ENCODE data around the gene IQCK.

- TF ChIP-seq POLR2AphosphoS5 (IDR thresholded peaks at IDR 0.05; ENCODE audit: borderline replicate concordance, low read depth, low read length) (no peak), EZH2 (IDR thresholded peaks at IDR 0.05) (no peak)
Observed at GRCh38 chr16:19708296-19709205, 9.5 kb upstream of the IQCK start.

Data from SK-N-MC (cell line).